BLaER1 (cell line): ENCODE measurements around the gene CYP1A1.

Experiments used
- H3K27ac ChIP-seq: shearing (Covaris generic); formaldehyde crosslinking; 2 replicates; pipeline ENCODE4 v1.8.1; 2022
- H3K27me3 ChIP-seq: shearing (Covaris generic); formaldehyde crosslinking; 2 replicates; pipeline ENCODE4 v1.8.1; 2022
- H3K36me3 ChIP-seq: shearing (Covaris generic); formaldehyde crosslinking; 2 replicates; pipeline ENCODE4 v1.8.1; 2022
- H3K4me1 ChIP-seq: shearing (Covaris generic); formaldehyde crosslinking; 2 replicates; pipeline ENCODE4 v1.8.1; 2022
- H3K4me2 ChIP-seq: shearing (Covaris generic); formaldehyde crosslinking; 2 replicates; pipeline ENCODE4 v1.8.1; 2022
- H3K4me3 ChIP-seq: shearing (Covaris generic); formaldehyde crosslinking; 2 replicates; pipeline ENCODE4 v1.8.1; 2022
- H3K9ac ChIP-seq: shearing (Covaris generic); formaldehyde crosslinking; 2 replicates; pipeline ENCODE4 v1.8.1; 2022
- H3K9me3 ChIP-seq: shearing (Covaris generic); formaldehyde crosslinking; 2 replicates; pipeline ENCODE4 v1.8.1; 2022
- H4K20me1 ChIP-seq: shearing (Covaris generic); formaldehyde crosslinking; 2 replicates; pipeline ENCODE4 v1.8.1; 2022
- Cebpa-rat ChIP-seq: shearing (Covaris generic); IDR thresholded peaks from 2 replicates; pipeline ENCODE4 v1.8.1; 2022

The CYP1A1 gene

GRCh38 chr15:74763416-74763815, 38.1 kb upstream of the CYP1A1 start:
- no peak for TF ChIP-seq Cebpa-rat
- H3K9me3 ChIP-seq, result no peaks in the 10 kb centered on the region
- H3K27ac ChIP-seq, result peak overlapping the region; percentile 81; the same call in 1 of the 2 replicates
- H4K20me1 ChIP-seq, result no peaks in the 10 kb centered on the region
- H3K4me2 ChIP-seq, result peak overlapping the region; percentile 89
- H3K36me3 ChIP-seq, result no peaks in the 10 kb centered on the region
- H3K4me1 ChIP-seq, result peaks cover 41% of the 10 kb centered on the region
- H3K4me3 ChIP-seq, result no peak overlapping the region
- H3K9ac ChIP-seq, result no peak overlapping the region; the same call in 1 of the 2 replicates
- no peaks in the 10 kb centered on the region for H3K27me3 ChIP-seq

- Histone ChIP-seq H3K4me2 (peak overlapping the region; percentile 89), H3K4me3 (no peak overlapping the region), H3K9ac (peak overlapping the region; percentile 58; the same call in 1 of the 2 replicates), H3K9me3 (no peaks in the 10 kb centered on the region), H3K27ac (peak overlapping the region; percentile 81), H4K20me1 (no peaks in the 10 kb centered on the region), H3K36me3 (no peaks in the 10 kb centered on the region), H3K27me3 (no peaks in the 10 kb centered on the region), H3K4me1 (peaks cover 38% of the 10 kb centered on the region)
- TF ChIP-seq Cebpa-rat, result no peak
These were observed 37.4 kb upstream of the CYP1A1 start for GRCh38 chr15:74762791-74763150.

- Histone ChIP-seq H3K4me2 (no peak overlapping the region), H3K27me3 (no peaks in the 10 kb centered on the region), H3K27ac (no peak overlapping the region)
These were observed 33.4 kb upstream of the CYP1A1 start for GRCh38 chr15:74758736-74759135.

GRCh38 chr15:74754593-74755215, 29.4 kb upstream of the CYP1A1 start:
- Histone ChIP-seq H3K4me2 (no peak overlapping the region), H4K20me1 (no peaks in the 10 kb centered on the region), H3K9ac (no peak overlapping the region), H3K36me3 (no peaks in the 10 kb centered on the region), H3K4me3 (no peak overlapping the region), H3K27ac (no peak overlapping the region), H3K4me1 (no peaks in the 10 kb centered on the region), H3K27me3 (no peaks in the 10 kb centered on the region), H3K9me3 (no peaks in the 10 kb centered on the region)
- no peak for TF ChIP-seq Cebpa-rat

More at GRCh38 chr15:74758736-74759135, 33.4 kb upstream of the CYP1A1 start:
- Histone ChIP-seq H3K4me3 (no peak overlapping the region), H3K36me3 (no peaks in the 10 kb centered on the region), H4K20me1 (no peaks in the 10 kb centered on the region), H3K9ac (no peak overlapping the region), H3K9me3 (no peaks in the 10 kb centered on the region), H3K4me1 (peaks cover 36% of the 10 kb centered on the region)
- no peak for TF ChIP-seq Cebpa-rat

GRCh38 chr15:74752531-74752930, 27.2 kb upstream of the CYP1A1 start:
- Histone ChIP-seq H3K4me1 (no peaks in the 10 kb centered on the region), H3K36me3 (no peaks in the 10 kb centered on the region)

GRCh38 chr15:74752011-74752410, 26.7 kb upstream of the CYP1A1 start:
- no peaks in the 10 kb centered on the region for H3K4me1 ChIP-seq

More at GRCh38 chr15:74752531-74752930, 27.2 kb upstream of the CYP1A1 start:
- Histone ChIP-seq H4K20me1 (no peaks in the 10 kb centered on the region), H3K4me2 (no peak overlapping the region), H3K9ac (no peak overlapping the region), H3K27me3 (no peaks in the 10 kb centered on the region), H3K9me3 (no peaks in the 10 kb centered on the region), H3K4me3 (no peak overlapping the region), H3K27ac (no peak overlapping the region)
- no peak for TF ChIP-seq Cebpa-rat

GRCh38 chr15:74750751-74751150, 25.4 kb upstream of the CYP1A1 start:
- H3K4me1 ChIP-seq, result no peaks in the 10 kb centered on the region
- H3K27me3 ChIP-seq, result no peaks in the 10 kb centered on the region
- H3K9ac ChIP-seq, result no peak overlapping the region
- no peak overlapping the region for H3K4me3 ChIP-seq
- H4K20me1 ChIP-seq, result no peaks in the 10 kb centered on the region
- TF ChIP-seq Cebpa-rat, result no peak
- H3K9me3 ChIP-seq, result no peaks in the 10 kb centered on the region
- H3K4me2 ChIP-seq, result no peak overlapping the region
- no peak overlapping the region for H3K27ac ChIP-seq
- no peaks in the 10 kb centered on the region for H3K36me3 ChIP-seq

More at GRCh38 chr15:74752011-74752410, 26.7 kb upstream of the CYP1A1 start:
- Histone ChIP-seq H3K27ac (no peak overlapping the region), H4K20me1 (no peaks in the 10 kb centered on the region), H3K9ac (no peak overlapping the region), H3K27me3 (no peaks in the 10 kb centered on the region), H3K9me3 (no peaks in the 10 kb centered on the region), H3K4me2 (no peak overlapping the region), H3K4me3 (no peak overlapping the region), H3K36me3 (no peaks in the 10 kb centered on the region)
- no peak for TF ChIP-seq Cebpa-rat

GRCh38 chr15:74749832-74750231, 24.5 kb upstream of the CYP1A1 start:
- H3K36me3 ChIP-seq, result no peaks in the 10 kb centered on the region
- H4K20me1 ChIP-seq, result no peaks in the 10 kb centered on the region
- H3K4me2 ChIP-seq, result no peak overlapping the region
- H3K4me1 ChIP-seq, result no peaks in the 10 kb centered on the region
- H3K4me3 ChIP-seq, result no peak overlapping the region
- TF ChIP-seq Cebpa-rat, result no peak
- no peak overlapping the region for H3K9ac ChIP-seq
- H3K27ac ChIP-seq, result no peak overlapping the region
- no peaks in the 10 kb centered on the region for H3K9me3 ChIP-seq
- H3K27me3 ChIP-seq, result no peaks in the 10 kb centered on the region

- Histone ChIP-seq H3K9me3 (peaks cover 6% of the 10 kb centered on the region), H3K4me3 (no peak within 1 kb of the TSS), H3K27ac (no peak within 1 kb of the TSS), H3K9ac (no peak within 1 kb of the TSS), H4K20me1 (no peaks in the 10 kb centered on the region), H3K36me3 (no peaks in the 10 kb centered on the region), H3K4me1 (no peaks in the 10 kb centered on the region), H3K4me2 (no peak within 1 kb of the TSS), H3K27me3 (no peaks in the 10 kb centered on the region)
- TF ChIP-seq Cebpa-rat, result no peak
These were observed 23.1 kb upstream of the CYP1A1 start, which contains the start of gene CYP1A2 for GRCh38 chr15:74748322-74748946. Gene CYP1A2 (plus strand): TSS chr15:74748845. CDS start chr15:74749739, 894 bp downstream.

GRCh38 chr15:74746389-74746788, 21.1 kb upstream of the CYP1A1 start:
- peaks cover 24% of the 10 kb centered on the region for H3K9me3 ChIP-seq
- H3K4me2 ChIP-seq, result no peak overlapping the region
- TF ChIP-seq Cebpa-rat, result no peak
- H3K9ac ChIP-seq, result no peak overlapping the region
- H3K36me3 ChIP-seq, result no peaks in the 10 kb centered on the region
- no peak overlapping the region for H3K4me3 ChIP-seq
- H4K20me1 ChIP-seq, result no peaks in the 10 kb centered on the region
- no peak overlapping the region for H3K27ac ChIP-seq
- no peaks in the 10 kb centered on the region for H3K4me1 ChIP-seq
- no peaks in the 10 kb centered on the region for H3K27me3 ChIP-seq
